ENCODE results near the gene PRKAA1.
A peak's percentile ranks its signal among the peaks of the same experiment; 100 is the strongest.

The PRKAA1 gene

GRCh38 chr5:40755407-40756365, 42.5 kb downstream of the PRKAA1 start, which contains the start of gene TTC33:
Gene TTC33, minus strand, starts transcription at chr5:40755961. Its CDS starts 8,943 bp downstream, at chr5:40747018.
- DNase-seq (peak; percentile 96), ATAC-seq (ENCODE audit: insufficient read depth, low read depth) (peak; percentile 86)
- Histone ChIP-seq H3K27ac (ENCODE audit: low read length) (peak within 1 kb of the TSS; percentile 76), H3K27me3 (ENCODE audit: insufficient read depth, low read length, poor library complexity) (no peaks in the 10 kb centered on the region), H3K79me2 (ENCODE audit: insufficient read depth, low read length) (peaks cover 49% of the 10 kb centered on the region), H3K4me2 (ENCODE audit: insufficient read depth, low read length) (peak within 1 kb of the TSS; percentile 70), H3K4me3 (ENCODE audit: low read depth in 1 of 2, low read length in 2 of 2) (peak within 1 kb of the TSS; percentile 72 to 88), H2AFZ (ENCODE audit: low read depth, low read length) (peak within 1 kb of the TSS; percentile 88), H3K9ac (ENCODE audit: low read depth, low read length) (peak within 1 kb of the TSS; percentile 75), H4K20me1 (ENCODE audit: insufficient read depth, low read length) (no peaks in the 10 kb centered on the region), H3K9me3 (ENCODE audit: insufficient read depth, low read length, severe bottlenecking) (no peaks in the 10 kb centered on the region), H3K36me3 (ENCODE audit: insufficient read depth, low read length) (peaks cover 10% of the 10 kb centered on the region; the same call in 1 of the 2 replicates), H3K4me1 (ENCODE audit: insufficient read depth, low read length) (peaks cover 39% of the 10 kb centered on the region)
- TF ChIP-seq, protein P1, sequence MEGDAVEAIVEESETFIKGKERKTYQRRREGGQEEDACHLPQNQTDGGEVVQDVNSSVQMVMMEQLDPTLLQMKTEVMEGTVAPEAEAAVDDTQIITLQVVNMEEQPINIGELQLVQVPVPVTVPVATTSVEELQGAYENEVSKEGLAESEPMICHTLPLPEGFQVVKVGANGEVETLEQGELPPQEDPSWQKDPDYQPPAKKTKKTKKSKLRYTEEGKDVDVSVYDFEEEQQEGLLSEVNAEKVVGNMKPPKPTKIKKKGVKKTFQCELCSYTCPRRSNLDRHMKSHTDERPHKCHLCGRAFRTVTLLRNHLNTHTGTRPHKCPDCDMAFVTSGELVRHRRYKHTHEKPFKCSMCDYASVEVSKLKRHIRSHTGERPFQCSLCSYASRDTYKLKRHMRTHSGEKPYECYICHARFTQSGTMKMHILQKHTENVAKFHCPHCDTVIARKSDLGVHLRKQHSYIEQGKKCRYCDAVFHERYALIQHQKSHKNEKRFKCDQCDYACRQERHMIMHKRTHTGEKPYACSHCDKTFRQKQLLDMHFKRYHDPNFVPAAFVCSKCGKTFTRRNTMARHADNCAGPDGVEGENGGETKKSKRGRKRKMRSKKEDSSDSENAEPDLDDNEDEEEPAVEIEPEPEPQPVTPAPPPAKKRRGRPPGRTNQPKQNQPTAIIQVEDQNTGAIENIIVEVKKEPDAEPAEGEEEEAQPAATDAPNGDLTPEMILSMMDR (IDR thresholded peaks at IDR 0.05; ENCODE audit: borderline replicate concordance, extremely low read depth, low read length, poor library complexity, severe bottlenecking), result peak; percentile 79
- no peak for TF ChIP-seq EZH2 (IDR thresholded peaks at IDR 0.05; ENCODE audit: borderline replicate concordance, low read depth, low read length, severe bottlenecking)

- H3K27me3 ChIP-seq (ENCODE audit: insufficient read depth, low read length, poor library complexity), result no peaks in the 10 kb centered on the region
- H2AFZ ChIP-seq (ENCODE audit: low read depth, low read length), result peak overlapping the region; percentile 88
- no peaks in the 10 kb centered on the region for H3K9me3 ChIP-seq (ENCODE audit: insufficient read depth, low read length, severe bottlenecking)
- H3K4me3 ChIP-seq (ENCODE audit: low read depth in 1 of 2, low read length in 2 of 2), result peak overlapping the region; percentile 72 to 88
- peak; percentile 82 for ATAC-seq (ENCODE audit: insufficient read depth, low read depth)
- DNase-seq, result peak; percentile 80
- H3K4me1 ChIP-seq (ENCODE audit: insufficient read depth, low read length), result peaks cover 39% of the 10 kb centered on the region
- H3K4me2 ChIP-seq (ENCODE audit: insufficient read depth, low read length), result peak overlapping the region; percentile 70
- H3K9ac ChIP-seq (ENCODE audit: low read depth, low read length), result peak overlapping the region; percentile 75
- TF ChIP-seq EZH2 (IDR thresholded peaks at IDR 0.05; ENCODE audit: borderline replicate concordance, low read depth, low read length, severe bottlenecking), result no peak
- TF ChIP-seq, protein P1 (IDR thresholded peaks at IDR 0.05; ENCODE audit: borderline replicate concordance, extremely low read depth, low read length, poor library complexity, severe bottlenecking), result peak; percentile 87
- peaks cover 56% of the 10 kb centered on the region for H3K79me2 ChIP-seq (ENCODE audit: insufficient read depth, low read length)
- H3K36me3 ChIP-seq (ENCODE audit: insufficient read depth, low read length), result peaks cover 7% of the 10 kb centered on the region; the same call in 1 of the 2 replicates
- H4K20me1 ChIP-seq (ENCODE audit: insufficient read depth, low read length), result no peaks in the 10 kb centered on the region
- H3K27ac ChIP-seq (ENCODE audit: low read length), result peak overlapping the region; percentile 76
These were observed 43.1 kb downstream of the PRKAA1 start for GRCh38 chr5:40755093-40755406.

DNA sequence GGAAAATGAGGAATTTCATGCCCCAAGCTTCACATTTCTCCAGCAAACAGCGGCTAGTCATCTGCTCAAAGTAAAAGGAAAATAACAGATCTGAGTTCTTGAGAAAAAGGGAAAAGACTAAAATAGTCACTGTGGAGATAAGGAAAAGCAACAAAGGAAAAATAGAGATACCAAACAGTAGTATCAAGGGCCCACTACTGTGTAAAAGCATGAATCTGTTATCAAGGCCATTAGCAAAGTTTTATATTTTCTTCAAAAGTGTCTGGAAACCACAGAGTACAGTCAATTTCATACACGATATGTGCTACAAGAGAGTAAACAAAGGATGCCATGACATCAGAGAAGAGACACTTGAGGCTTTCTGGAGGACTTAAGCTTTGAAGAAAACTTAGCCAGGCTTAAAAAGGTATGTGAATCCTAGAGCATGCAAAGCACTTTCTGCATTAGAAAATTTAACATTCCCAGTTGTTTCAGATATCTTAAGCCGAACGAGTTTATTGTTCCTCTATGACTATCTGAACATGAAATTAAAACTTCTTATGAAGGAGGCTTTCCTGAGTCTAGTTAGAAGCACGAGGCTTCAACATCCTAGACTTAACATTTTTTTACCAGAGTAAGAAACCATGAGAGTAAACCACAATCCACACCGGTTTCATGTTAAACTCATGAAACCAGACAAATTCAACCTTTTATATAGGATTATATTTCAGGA, 43.6 kb downstream of the PRKAA1 start:
- Histone ChIP-seq H3K27ac (ENCODE audit: low read length) (peak overlapping the region; percentile 76), H2AFZ (ENCODE audit: low read depth, low read length) (peak overlapping the region; percentile 88), H4K20me1 (ENCODE audit: insufficient read depth, low read length) (0 out of 2 replicates have a peak, but pooled peaks cover under 1% of the 10 kb centered on the region), H3K79me2 (ENCODE audit: insufficient read depth, low read length) (peaks cover 59% of the 10 kb centered on the region), H3K9ac (ENCODE audit: low read depth, low read length) (peak overlapping the region; percentile 75), H3K4me1 (ENCODE audit: insufficient read depth, low read length) (peaks cover 39% of the 10 kb centered on the region), H3K36me3 (ENCODE audit: insufficient read depth, low read length) (peaks cover 6% of the 10 kb centered on the region; the same call in 1 of the 2 replicates), H3K4me2 (ENCODE audit: insufficient read depth, low read length) (peak overlapping the region; percentile 70), H3K27me3 (ENCODE audit: insufficient read depth, low read length, poor library complexity) (no peaks in the 10 kb centered on the region), H3K9me3 (ENCODE audit: insufficient read depth, low read length, severe bottlenecking) (no peaks in the 10 kb centered on the region), H3K4me3 (ENCODE audit: low read depth in 1 of 2, low read length in 2 of 2) (peak overlapping the region; percentile 72 to 88)
- DNase-seq (no peak), ATAC-seq (ENCODE audit: insufficient read depth, low read depth) (peak; percentile 18; the same call in 2 of the 3 replicates)
- no peak for TF ChIP-seq EZH2 (IDR thresholded peaks at IDR 0.05; ENCODE audit: borderline replicate concordance, low read depth, low read length, severe bottlenecking)
- TF ChIP-seq, protein P1 (IDR thresholded peaks at IDR 0.05; ENCODE audit: borderline replicate concordance, extremely low read depth, low read length, poor library complexity, severe bottlenecking), result no peak
